ENCODE results near the gene OCIAD1. TPM values are rescaled to one million over a fixed set of nuclear protein-coding genes. Genes with fewer than 3 reads are reported as not detected.

The OCIAD1 gene
- total RNA-seq, 2 donors from 2014 or later: 57.4 to 85.4 TPM

- Histone ChIP-seq H3K9me3 (no peaks in the 10 kb centered on the region), H3K36me3 (replicated peaks in 1 of 2; ENCODE audit: insufficient read depth in 1 of 2, low read depth in 2 of 2) (peaks cover 0 to 4% of the 10 kb centered on the region in 2 donors), H3K27ac (no peak overlapping the region), H3K4me1 (no peaks in the 10 kb centered on the region), H3K27me3 (no peaks in the 10 kb centered on the region), H3K4me3 (no peak overlapping the region)
- intact Hi-C loops (cut with DNase I): no loop called here
- TF ChIP-seq POLR2A (IDR thresholded peaks at IDR 0.05) (no peak), CTCF (IDR thresholded peaks at IDR 0.05) (no peak)
- ATAC-seq (no peak), DNase-seq (no peak)
These were observed 60.2 kb downstream of the OCIAD1 start for GRCh38 chr4:48891028-48891619.

- Histone ChIP-seq H3K27me3 (no peaks in the 10 kb centered on the region), H3K36me3 (replicated peaks in 1 of 2; ENCODE audit: insufficient read depth in 1 of 2, low read depth in 2 of 2) (peaks cover 0 to 6% of the 10 kb centered on the region in 2 donors), H3K4me1 (no peaks in the 10 kb centered on the region), H3K27ac (no peak overlapping the region), H3K4me3 (no peak overlapping the region), H3K9me3 (no peaks in the 10 kb centered on the region)
- DNase-seq: no peak
- TF ChIP-seq CTCF (IDR thresholded peaks at IDR 0.05): no peak
- TF ChIP-seq POLR2A (IDR thresholded peaks at IDR 0.05): no peak
- WGBS, 2 donors: 88 to 89% methylated on average over 3 of the region's 3 CpGs
- intact Hi-C loops (cut with DNase I): no loop called here
- no peak for ATAC-seq
These were observed 66.0 kb downstream of the OCIAD1 start for GRCh38 chr4:48896845-48897244.

- Histone ChIP-seq H3K36me3 (replicated peaks in 1 of 2; ENCODE audit: insufficient read depth in 1 of 2, low read depth in 2 of 2) (peaks cover 0 to 8% of the 10 kb centered on the region in 2 donors), H3K27me3 (no peaks in the 10 kb centered on the region), H3K9me3 (no peaks in the 10 kb centered on the region), H3K27ac (no peak overlapping the region), H3K4me1 (no peaks in the 10 kb centered on the region), H3K4me3 (no peak overlapping the region)
- WGBS, 2 donors: 65 to 90% methylated on average over 5 of the region's 5 CpGs
- DNase-seq (no peak), ATAC-seq (no peak)
- TF ChIP-seq CTCF (IDR thresholded peaks at IDR 0.05) (no peak), POLR2A (IDR thresholded peaks at IDR 0.05) (no peak)
- intact Hi-C loops (cut with DNase I): no loop called here
These were observed 68.0 kb downstream of the OCIAD1 start for GRCh38 chr4:48898733-48899431.

DNA sequence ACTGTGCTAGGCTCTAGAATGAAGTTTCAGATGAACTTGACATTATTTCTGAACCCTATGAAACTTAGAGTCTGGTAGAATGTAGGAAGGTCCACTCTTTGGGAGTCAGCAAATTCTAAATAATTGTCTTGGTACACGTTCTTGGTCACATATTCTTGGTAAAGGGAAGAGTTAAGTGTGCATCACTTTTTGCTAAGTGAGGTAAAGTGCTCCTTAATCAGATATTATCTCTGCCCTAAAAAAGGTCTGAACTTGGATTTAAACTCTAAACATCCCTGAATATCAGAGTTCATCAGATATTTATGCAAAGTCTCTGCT, 68.5 kb downstream of the OCIAD1 start:
- TF ChIP-seq POLR2A (IDR thresholded peaks at IDR 0.05) (no peak), CTCF (IDR thresholded peaks at IDR 0.05) (no peak)
- DNase-seq: no peak
- Histone ChIP-seq H3K4me3 (no peak overlapping the region), H3K27ac (no peak overlapping the region), H3K27me3 (no peaks in the 10 kb centered on the region), H3K36me3 (replicated peaks in 1 of 2; ENCODE audit: insufficient read depth in 1 of 2, low read depth in 2 of 2) (peaks cover 0 to 8% of the 10 kb centered on the region in 2 donors), H3K9me3 (no peaks in the 10 kb centered on the region), H3K4me1 (no peaks in the 10 kb centered on the region)
- intact Hi-C loops (cut with DNase I): no loop called here
- ATAC-seq: no peak
- 69 to 73% methylated on average over 1 of the region's 1 CpG for WGBS, 2 donors

GRCh38 chr4:48899950-48900349, 69.1 kb downstream of the OCIAD1 start:
- no peaks in the 10 kb centered on the region for H3K27me3 ChIP-seq
- ATAC-seq (no peak), DNase-seq (no peak)
- H3K27ac ChIP-seq: no peak overlapping the region
- H3K4me3 ChIP-seq: no peak overlapping the region
- H3K36me3 ChIP-seq (replicated peaks in 1 of 2; ENCODE audit: insufficient read depth in 1 of 2, low read depth in 2 of 2): peaks cover 0 to 8% of the 10 kb centered on the region in 2 donors
- no peaks in the 10 kb centered on the region for H3K9me3 ChIP-seq
- H3K4me1 ChIP-seq: peaks cover 4% of the 10 kb centered on the region
- TF ChIP-seq POLR2A (IDR thresholded peaks at IDR 0.05) (no peak), CTCF (IDR thresholded peaks at IDR 0.05) (no peak)
- intact Hi-C loops (cut with DNase I): loop anchor here (10.0 kb wide), 1 partner anchor 315 kb away; no protein-coding TSS in a partner anchor
- WGBS, 2 donors: 81 to 92% methylated on average over 4 of the region's 4 CpGs
